T-cell (primary cell): ENCODE data around the gene C5AR1. TPM values are rescaled to one million over a fixed set of nuclear protein-coding genes. Genes with fewer than 3 reads are reported as not detected.

Experiments
- ATAC-seq, 4 experiments: fragments of 200-7000 bp in 3 of 4; fragments of 150-1000 bp in 1 of 4; cut with Tn5 transposase; replicated peaks in 1 of 4; 1 replicate in 3 of 4; 2 replicates in 1 of 4; pipeline ENCODE4 v1.10.0; 2021; ENCODE audit warnings: moderate library complexity in 3 of 4, mild to moderate bottlenecking in 2 of 4, moderate number of reproducible peaks in 1 of 4
- CTCF ChIA-PET, 2 donors: fragments of 300-600 bp; sonication (Branson Sonifier 250); formaldehyde crosslinking; loops; one replicate each; lab custom pipeline; 2022; ENCODE audit warnings: antibody characterized with exemption in 2 of 2; lab: Charles Lee
- POLR2A ChIA-PET, 2 donors: fragments of 300-600 bp; sonication (Branson Sonifier 250); formaldehyde crosslinking; loops; one replicate each; lab custom pipeline; 2022; ENCODE audit warnings: antibody characterized with exemption in 2 of 2; lab: Charles Lee
- DNase-seq, 35 experiments: peaks; one replicate each; pipeline versions ENCODE4 v3.0.0 to v3.0.0-alpha.2; 2013 to 2023
- H3K27ac ChIP-seq: one replicate; pipeline ENCODE4 v1.5.1; 2013; ENCODE audit warnings: low read length
- H3K27me3 ChIP-seq, 2 experiments: replicated peaks in 1 of 2; 1 replicate in 1 of 2; 2 replicates in 1 of 2; pipeline versions ENCODE4 v1.6.1 to v1.7.0; 2013; ENCODE audit warnings: low read length in 1 of 2, mixed read lengths in 1 of 2; ENCODE audit not compliant: control insufficient read depth in 2 of 2, insufficient read depth in 2 of 2; ENCODE audit errors: extremely low read depth in 1 of 2
- H3K36me3 ChIP-seq, 2 donors: 1 replicate in 1 of 2; 2 replicates in 1 of 2; pipeline versions ENCODE4 v1.6.1 to v1.7.0; 2013; ENCODE audit warnings: low read length in 1 of 2; ENCODE audit not compliant: control insufficient read depth in 2 of 2, insufficient read depth in 1 of 2; ENCODE audit errors: extremely low read depth in 1 of 2
- H3K4me1 ChIP-seq, 2 experiments: 1 replicate in 1 of 2; 2 replicates in 1 of 2; pipeline versions ENCODE4 v1.6.1 to v1.7.0; 2013; ENCODE audit warnings: low read length in 2 of 2, mixed read lengths in 1 of 2; ENCODE audit not compliant: insufficient read depth in 2 of 2, control insufficient read depth in 1 of 2; ENCODE audit errors: extremely low read depth in 1 of 2
- H3K4me3 ChIP-seq, 2 donors: 1 replicate in 1 of 2; 2 replicates in 1 of 2; pipeline versions ENCODE4 v1.5.1 to v1.7.0; 2013; ENCODE audit warnings: mild to moderate bottlenecking in 2 of 2, low read length in 1 of 2, moderate library complexity in 1 of 2; ENCODE audit not compliant: control insufficient read depth in 1 of 2; ENCODE audit errors: extremely low read depth in 1 of 2
- H3K9me3 ChIP-seq: 2 replicates; pipeline ENCODE4 v1.7.0; 2013
- H3K27ac Mint-ChIP-seq, 2 donors: one replicate each; pipeline ENCODE4 v1.8.0; 2020 to 2021; ENCODE audit warnings: mild to moderate bottlenecking in 2 of 2, mixed read lengths in 2 of 2
- H3K27me3 Mint-ChIP-seq, 2 donors: one replicate each; pipeline ENCODE4 v1.8.0; 2021 to 2022; ENCODE audit warnings: mixed read lengths in 2 of 2
- H3K36me3 Mint-ChIP-seq: one replicate; pipeline ENCODE4 v1.8.0; 2021; ENCODE audit warnings: mixed read lengths
- H3K4me1 Mint-ChIP-seq, 3 donors: one replicate each; pipeline ENCODE4 v1.8.0; 2020 to 2022; ENCODE audit warnings: mixed read lengths in 3 of 3, mild to moderate bottlenecking in 1 of 3
- H3K4me3 Mint-ChIP-seq, 3 donors: one replicate each; pipeline ENCODE4 v1.8.0; 2020 to 2022; ENCODE audit warnings: mild to moderate bottlenecking in 3 of 3, mixed read lengths in 3 of 3, moderate library complexity in 3 of 3
- H3K9me3 Mint-ChIP-seq, 3 donors: one replicate each; pipeline ENCODE4 v1.8.0; 2020 to 2022; ENCODE audit warnings: mixed read lengths in 3 of 3
- WGBS: methylation state at CpG from one replicate; pipeline ENCODE4 v1.1.5; 2013; ENCODE audit warnings: missing lambda C conversion rate; ENCODE audit not compliant: insufficient coverage; 5-methylcytosine and 5-hydroxymethylcytosine counted together
- total RNA-seq, 35 experiments: library from RNA in 6 of 35; stranded (reverse) in 6 of 35; fragments of 120-200 nt in 1 of 35; gene quantifications; one replicate each; pipeline versions ENCODE4 v1.2.1 to v1.2.4 and lab custom pipeline; 2013 to 2026

The C5AR1 gene
- total RNA-seq, 5 donors from 2014 or later (not counting 1 experiment from before 2014, with no cell fraction given): 1.8 to 2.4 (median 2.2) TPM

DNA sequence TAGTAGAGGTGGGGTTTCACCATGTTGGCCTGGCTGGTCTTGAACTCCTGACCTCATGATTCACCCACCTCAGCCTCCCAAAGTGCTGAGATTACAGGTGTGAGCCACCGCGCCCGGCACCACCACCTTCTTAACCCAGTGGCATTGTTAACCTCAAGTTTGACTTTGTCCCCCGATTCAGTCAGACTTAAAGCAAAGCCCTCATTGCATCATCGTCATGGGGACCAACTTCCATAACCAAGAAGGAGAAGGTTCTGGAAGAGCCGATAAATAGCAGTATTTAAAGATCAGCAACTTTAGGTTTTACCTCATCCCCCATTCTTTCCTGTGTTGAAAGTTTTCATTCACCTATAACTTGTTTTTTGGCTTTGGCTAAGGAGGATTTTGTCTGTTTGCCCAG lies 41.6 kb upstream of the C5AR1 start:
- H3K27ac Mint-ChIP-seq: no peak overlapping the region
- H3K27ac ChIP-seq: no peak overlapping the region
- H3K4me3 ChIP-seq: no peak overlapping the region
- H3K27me3 ChIP-seq: no peaks in the 10 kb centered on the region
- ChIA-PET POLR2A (no interaction called here), CTCF (interaction anchor here in 1 of 2 donors (0.6 kb wide), 1 partner anchor 13 kb away, joined by 3 read pairs; no protein-coding TSS in a partner anchor)
- H3K9me3 ChIP-seq: no peaks in the 10 kb centered on the region
- H3K36me3 ChIP-seq: peaks cover 14 to 60% of the 10 kb centered on the region in 2 donors
- ATAC-seq (no peak), DNase-seq (no peak)
- WGBS: 90% methylated on average over 2 of the region's 6 CpGs
- no peaks in the 10 kb centered on the region for H3K9me3 Mint-ChIP-seq
- H3K4me1 ChIP-seq: peaks cover 0 to 7% of the 10 kb centered on the region in 2 experiments
- H3K4me1 Mint-ChIP-seq: peaks cover 8 to 9% (median 8%) of the 10 kb centered on the region in 3 donors
- H3K27me3 Mint-ChIP-seq: no peaks in the 10 kb centered on the region
- no peak overlapping the region for H3K4me3 Mint-ChIP-seq
- H3K36me3 Mint-ChIP-seq: peaks cover 29% of the 10 kb centered on the region

DNA sequence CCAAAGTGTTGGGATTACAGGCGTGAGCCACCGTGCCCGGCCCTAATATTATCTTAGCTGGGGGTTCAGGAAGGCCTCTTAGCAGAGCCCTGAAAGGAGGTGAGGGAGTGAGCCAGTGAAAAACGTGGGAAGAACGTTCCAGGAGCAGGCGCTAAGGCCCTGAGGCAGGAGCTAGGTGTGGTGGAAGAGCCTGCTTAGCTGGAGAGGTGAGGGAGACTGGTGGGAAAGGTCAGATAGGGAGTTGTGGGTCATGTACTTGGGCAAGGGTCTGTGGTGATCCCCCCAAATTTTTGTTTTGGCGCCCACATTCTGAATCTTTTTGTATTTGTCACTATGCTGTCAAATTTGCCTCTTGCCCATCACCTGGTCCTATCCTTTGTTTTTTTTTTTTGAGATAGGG lies 40.1 kb upstream of the C5AR1 start:
- Mint-ChIP-seq H3K4me3 (no peak overlapping the region), H3K36me3 (peaks cover 24% of the 10 kb centered on the region), H3K27me3 (no peaks in the 10 kb centered on the region), H3K9me3 (no peaks in the 10 kb centered on the region), H3K4me1 (peaks cover 8 to 10% (median 8%) of the 10 kb centered on the region in 3 donors), H3K27ac (no peak overlapping the region)
- no peak for DNase-seq
- ChIA-PET CTCF (no interaction called here), POLR2A (no interaction called here)
- Histone ChIP-seq H3K9me3 (no peaks in the 10 kb centered on the region), H3K27me3 (no peaks in the 10 kb centered on the region), H3K4me1 (peaks cover 0 to 13% of the 10 kb centered on the region in 2 experiments), H3K4me3 (no peak overlapping the region), H3K36me3 (peaks cover 14 to 50% of the 10 kb centered on the region in 2 donors), H3K27ac (no peak overlapping the region)
- ATAC-seq: no peak
- WGBS: 97% methylated on average over 5 of the region's 7 CpGs

DNA sequence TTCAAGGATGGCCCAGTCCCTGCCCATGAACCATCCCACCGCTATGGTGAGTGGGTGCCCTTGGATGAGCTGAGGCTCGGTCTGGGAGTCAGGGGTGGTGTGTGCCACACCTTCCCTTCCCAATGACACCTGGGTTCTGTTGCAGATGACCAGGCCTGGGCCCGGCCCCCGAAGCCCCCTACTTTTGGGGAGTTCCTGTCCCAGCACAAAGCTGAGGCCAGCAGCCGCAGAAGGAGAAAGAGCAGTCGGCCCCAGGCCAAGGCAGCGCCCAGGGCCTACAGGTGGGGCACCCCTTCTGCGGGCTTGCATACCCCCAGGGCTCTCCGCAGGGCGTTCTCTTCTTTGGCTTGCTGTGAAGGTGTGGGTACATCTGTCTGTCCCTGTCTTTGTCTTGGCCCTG lies 39.3 kb upstream of the C5AR1 start:
- ATAC-seq: no peak
- H3K27ac Mint-ChIP-seq: no peak overlapping the region
- Histone ChIP-seq H3K9me3 (no peaks in the 10 kb centered on the region), H3K36me3 (peaks cover 12 to 42% of the 10 kb centered on the region in 2 donors), H3K4me1 (peaks cover 0 to 16% of the 10 kb centered on the region in 2 experiments), H3K27ac (no peak overlapping the region), H3K27me3 (no peaks in the 10 kb centered on the region), H3K4me3 (no peak overlapping the region)
- H3K9me3 Mint-ChIP-seq: no peaks in the 10 kb centered on the region
- H3K27me3 Mint-ChIP-seq: no peaks in the 10 kb centered on the region
- POLR2A ChIA-PET: no interaction called here
- 98% methylated on average over 8 of the region's 10 CpGs for WGBS
- no peak overlapping the region for H3K4me3 Mint-ChIP-seq
- no peak for DNase-seq
- CTCF ChIA-PET: no interaction called here
- peaks cover 10 to 12% (median 11%) of the 10 kb centered on the region in 3 donors for H3K4me1 Mint-ChIP-seq
- peaks cover 22% of the 10 kb centered on the region for H3K36me3 Mint-ChIP-seq

DNA sequence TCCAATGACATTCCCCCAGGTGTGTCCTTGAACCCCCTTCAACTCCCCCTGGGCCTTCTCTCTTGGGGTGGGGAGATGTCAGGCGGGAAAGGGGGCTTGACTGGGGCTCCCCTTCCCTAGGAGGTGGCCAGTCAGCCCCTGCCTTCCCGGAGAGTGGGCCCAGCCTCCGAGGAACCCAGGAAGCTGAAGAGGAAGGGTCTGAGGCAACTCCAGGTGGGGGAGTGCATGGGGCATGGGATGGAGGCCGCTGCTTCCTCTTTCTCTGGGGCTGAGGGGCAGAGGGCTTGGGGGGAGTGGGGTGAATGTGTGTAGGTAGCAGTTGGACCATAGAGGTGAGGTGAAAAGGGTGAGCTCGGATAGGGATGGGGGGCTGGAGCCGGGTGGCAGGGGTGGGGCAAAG lies 37.7 kb upstream of the C5AR1 start:
- H3K27ac Mint-ChIP-seq: no peak overlapping the region

DNA sequence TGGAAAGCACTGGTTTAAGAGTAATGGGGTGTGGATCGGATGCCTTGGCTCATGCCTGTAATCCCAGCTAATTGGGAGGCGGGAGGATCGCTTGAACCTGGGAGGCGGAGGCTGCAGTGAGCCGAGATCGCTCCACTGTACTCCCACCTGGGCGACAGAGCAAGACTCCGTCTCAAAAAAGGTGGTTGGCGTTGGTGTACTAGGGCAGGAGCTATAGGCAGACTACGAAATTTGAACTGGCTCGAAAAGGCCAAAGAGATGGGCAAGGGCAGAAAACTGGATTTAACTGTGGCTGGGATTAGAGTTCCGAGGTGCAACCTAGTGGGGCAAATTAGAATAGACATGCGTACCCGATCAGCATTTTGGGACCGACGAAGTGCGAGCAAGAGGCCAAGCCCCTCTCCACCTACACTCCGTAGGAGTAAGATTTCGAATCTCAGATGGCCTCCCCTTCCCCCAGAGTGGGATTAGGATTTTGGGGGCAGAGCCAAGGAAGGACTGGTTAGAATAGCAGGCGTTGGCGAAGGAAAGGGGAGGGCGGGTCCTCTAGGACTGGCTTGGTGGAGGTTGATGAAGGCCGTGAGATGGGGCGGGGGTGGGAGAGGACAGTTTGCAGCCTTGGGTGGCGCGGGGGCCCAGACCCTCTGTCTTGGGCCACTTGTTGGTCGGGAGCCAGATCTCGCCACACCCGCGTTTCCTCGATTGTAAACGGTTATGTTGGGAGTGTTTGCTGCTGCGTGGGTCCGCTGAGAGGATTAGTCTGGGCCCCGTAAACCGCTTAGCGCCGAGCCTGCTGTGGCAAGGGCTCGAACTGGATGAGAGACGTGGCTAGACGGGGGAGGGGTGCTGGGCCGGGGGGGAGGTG lies 37.0 kb upstream of the C5AR1 start:
- WGBS: 60% methylated on average over 20 of the region's 42 CpGs

More for the DNA sequence above, 37.7 kb upstream of the C5AR1 start:
- Histone ChIP-seq H3K9me3 (no peaks in the 10 kb centered on the region), H3K27ac (no peak overlapping the region), H3K36me3 (peaks cover 12 to 33% of the 10 kb centered on the region in 2 donors), H3K4me3 (no peak overlapping the region), H3K4me1 (peaks cover 0 to 26% of the 10 kb centered on the region in 2 experiments), H3K27me3 (no peaks in the 10 kb centered on the region)
- WGBS: 93% methylated on average over 4 of the region's 6 CpGs
- peaks cover 18 to 19% (median 18%) of the 10 kb centered on the region in 3 donors for H3K4me1 Mint-ChIP-seq
- ChIA-PET CTCF (interaction anchor here (0.5 to 1.0 kb wide), 2 partner anchors 15 to 155 kb away, joined by 3 to 5 read pairs; partner anchors contain the start of gene CCDC9 (in 1 of the 2)), POLR2A (interaction anchor here in 1 of 2 donors (0.5 kb wide), 1 partner anchor 37 kb away, joined by 3 read pairs; no protein-coding TSS in a partner anchor)
- no peaks in the 10 kb centered on the region for H3K9me3 Mint-ChIP-seq
- H3K27me3 Mint-ChIP-seq: no peaks in the 10 kb centered on the region
- H3K4me3 Mint-ChIP-seq: peak overlapping the region in 1 of 3 donors; percentile 96
- no peak for DNase-seq
- ATAC-seq: no peak
- peaks cover 17% of the 10 kb centered on the region for H3K36me3 Mint-ChIP-seq

More for the DNA sequence above, 37.0 kb upstream of the C5AR1 start:
- peak overlapping the region; percentile 78 to 99 for H3K4me3 ChIP-seq
- Mint-ChIP-seq H3K4me1 (peaks cover 18 to 19% (median 18%) of the 10 kb centered on the region in 3 donors), H3K27me3 (no peaks in the 10 kb centered on the region), H3K36me3 (peaks cover 12% of the 10 kb centered on the region), H3K4me3 (peak overlapping the region; percentile 77 to 96 (median 95)), H3K9me3 (no peaks in the 10 kb centered on the region), H3K27ac (peak overlapping the region; percentile 89)
- CTCF ChIA-PET: interaction anchor here (0.5 to 1.0 kb wide), 3 partner anchors 16 to 156 kb away, joined by 3 to 5 read pairs (median 3); partner anchors contain the start of gene CCDC9 (in 1 of the 2)
- peaks cover 9 to 26% of the 10 kb centered on the region in 2 donors for H3K36me3 ChIP-seq
- H3K27me3 ChIP-seq: no peaks in the 10 kb centered on the region
- POLR2A ChIA-PET: interaction anchor here in 1 of 2 donors (0.5 kb wide), 1 partner anchor 38 kb away, joined by 3 read pairs; no protein-coding TSS in a partner anchor
- ATAC-seq (no peak), DNase-seq (peak in 10 of 35 experiments; percentile 9 to 35 (median 26))
- peaks cover 0 to 26% of the 10 kb centered on the region in 2 experiments for H3K4me1 ChIP-seq
- peak overlapping the region; percentile 42 for H3K27ac ChIP-seq
- no peaks in the 10 kb centered on the region for H3K9me3 ChIP-seq
